ENCODE results near the gene PUS1. TPM values are rescaled to one million over a fixed set of nuclear protein-coding genes. Genes with fewer than 3 reads are reported as not detected.
A peak's percentile ranks its signal among the peaks of the same experiment; 100 is the strongest.
"Not testable (repeated sequence)": the region's sequence is repeated elsewhere in the genome, so short reads cannot be mapped to it uniquely, and the experiment has no call there.

Gene PUS1
- total RNA-seq, 2 donors from 2014 or later = 37.3 to 53.4 TPM

DNA sequence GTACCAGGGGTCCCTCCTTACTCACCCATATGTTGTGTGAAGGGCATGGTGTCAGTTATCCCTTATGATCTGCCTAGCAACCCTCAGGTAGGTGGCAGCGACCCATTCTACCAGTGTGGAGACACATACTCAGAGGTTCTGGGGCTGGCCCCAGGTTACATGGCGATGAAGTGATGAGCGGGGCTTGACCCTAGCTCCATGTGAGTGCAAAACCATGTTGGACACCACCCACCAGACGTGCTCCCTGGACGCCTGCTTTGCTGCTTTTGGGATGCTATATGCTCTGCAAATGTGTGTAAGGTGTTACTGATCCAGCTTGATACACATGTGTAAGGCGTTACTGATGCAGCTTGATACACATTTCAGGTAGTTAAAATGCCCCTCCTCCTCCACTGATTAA is 54.0 kb downstream of the PUS1 start:
- H3K27me3 Mint-ChIP-seq (ENCODE audit: low read depth) = no peaks in the 10 kb centered on the region
- no peak overlapping the region for H3K27ac Mint-ChIP-seq
- peaks cover 3 to 12% of the 10 kb centered on the region in 2 donors for H3K36me3 Mint-ChIP-seq (ENCODE audit: insufficient read depth in 2 of 2)
- no peak overlapping the region for H3K4me3 Mint-ChIP-seq
- no peaks in the 10 kb centered on the region for H3K9me3 Mint-ChIP-seq
- H3K4me1 Mint-ChIP-seq (ENCODE audit: low read depth) = no peaks in the 10 kb centered on the region
- no peak for DNase-seq
- ATAC-seq (replicated peaks in 1 of 2) = no peak

DNA sequence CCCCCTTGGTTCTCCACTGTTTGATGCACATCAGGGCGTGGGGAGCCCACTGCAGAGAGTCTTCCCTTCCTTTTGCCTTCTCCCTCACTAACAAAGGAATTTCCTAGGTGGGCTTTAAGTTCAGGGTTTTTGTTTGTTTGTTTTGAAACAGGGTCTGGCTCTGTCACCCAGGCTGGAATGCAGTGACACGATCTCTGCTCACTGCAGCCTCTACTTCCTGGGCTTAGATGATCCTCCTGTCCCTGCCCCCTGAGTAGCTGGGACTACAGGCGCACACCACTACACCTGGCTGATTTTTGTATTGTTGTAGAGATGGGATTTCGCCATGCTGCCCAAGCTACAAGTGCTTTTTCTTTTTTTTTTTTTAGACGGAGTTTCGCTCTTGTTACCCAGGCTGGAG is 54.5 kb downstream of the PUS1 start:
- peaks cover 3 to 12% of the 10 kb centered on the region in 2 donors for H3K36me3 Mint-ChIP-seq (ENCODE audit: insufficient read depth in 2 of 2)
- ATAC-seq (replicated peaks in 1 of 2) = no peak
- H3K27me3 Mint-ChIP-seq (ENCODE audit: low read depth) = no peaks in the 10 kb centered on the region
- DNase-seq = no peak
- no peaks in the 10 kb centered on the region for H3K4me1 Mint-ChIP-seq (ENCODE audit: low read depth)
- H3K9me3 Mint-ChIP-seq = no peaks in the 10 kb centered on the region
- H3K4me3 Mint-ChIP-seq = no peak overlapping the region
- no peak overlapping the region for H3K27ac Mint-ChIP-seq

DNA sequence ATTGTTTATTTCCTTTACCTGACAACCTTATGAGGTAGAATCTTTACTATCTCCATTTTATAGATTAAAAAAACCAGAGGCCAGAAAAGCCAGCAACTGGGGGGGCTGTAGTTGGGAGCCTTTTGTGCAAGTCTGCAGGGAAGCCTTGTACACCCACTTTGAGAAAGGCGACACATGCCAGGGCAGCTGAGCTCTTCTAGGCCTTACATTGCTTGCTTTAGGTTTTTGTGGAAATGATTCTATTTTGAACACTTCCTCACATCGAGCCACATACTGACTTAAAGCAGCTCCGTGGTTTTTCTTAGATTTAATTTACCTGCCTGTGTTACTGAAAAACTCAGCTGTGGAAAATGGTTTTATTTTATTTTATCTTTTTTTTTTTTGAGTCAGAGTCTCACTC is 55.3 kb downstream of the PUS1 start:
- Mint-ChIP-seq H3K4me1 (ENCODE audit: low read depth) (no peaks in the 10 kb centered on the region), H3K4me3 (no peak overlapping the region), H3K9me3 (no peaks in the 10 kb centered on the region), H3K27me3 (ENCODE audit: low read depth) (no peaks in the 10 kb centered on the region), H3K27ac (no peak overlapping the region), H3K36me3 (ENCODE audit: insufficient read depth in 2 of 2) (peaks cover 3 to 12% of the 10 kb centered on the region in 2 donors)
- ATAC-seq (replicated peaks in 1 of 2) (no peak), DNase-seq (no peak)

DNA sequence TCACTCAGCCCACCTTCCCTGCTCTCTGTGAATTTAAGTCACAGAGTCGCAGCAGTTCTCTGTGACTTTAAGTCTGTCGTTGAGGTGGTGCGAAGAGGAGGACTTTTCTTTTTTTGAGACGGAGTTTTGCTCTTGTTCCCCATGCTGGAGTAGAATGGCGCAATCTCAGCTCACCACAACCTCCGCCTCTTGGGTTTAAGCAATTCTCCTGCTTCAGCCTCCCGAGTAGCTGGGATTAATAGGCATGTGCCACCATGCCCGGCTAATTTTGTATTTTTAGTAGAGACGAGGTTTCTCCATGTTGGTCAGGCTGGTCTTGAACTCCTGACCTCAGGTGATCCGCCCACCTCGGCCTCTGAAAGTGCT is 56.4 kb downstream of the PUS1 start:
- H3K27ac Mint-ChIP-seq; H3K4me1 Mint-ChIP-seq (ENCODE audit: low read depth); H3K9me3 Mint-ChIP-seq; ATAC-seq (replicated peaks in 1 of 2); H3K27me3 Mint-ChIP-seq (ENCODE audit: low read depth); DNase-seq; H3K4me3 Mint-ChIP-seq: not testable (repeated sequence)
- H3K36me3 Mint-ChIP-seq (ENCODE audit: insufficient read depth in 2 of 2) = peaks cover 3 to 21% of the 10 kb centered on the region in 2 donors

DNA sequence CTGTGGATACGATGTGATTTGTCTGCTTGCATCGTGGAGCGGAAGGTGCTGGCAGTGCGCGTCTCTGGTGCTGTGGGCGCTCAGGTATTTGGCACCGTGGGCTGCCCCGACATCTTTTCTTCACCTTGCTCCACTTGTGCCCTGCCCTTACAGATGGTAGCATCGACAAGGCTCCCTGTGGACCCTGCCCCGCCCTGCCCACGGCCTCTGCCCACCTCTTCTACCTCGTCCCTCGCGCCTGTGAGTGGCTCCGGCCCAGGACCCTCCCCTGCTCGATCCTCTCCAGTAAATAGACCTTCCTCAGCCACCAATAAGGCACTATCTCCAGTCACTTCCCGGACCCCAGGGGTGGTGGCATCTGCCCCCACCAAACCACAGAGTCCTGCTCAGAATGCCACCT is 57.3 kb downstream of the PUS1 start:
- Mint-ChIP-seq H3K27ac (no peak overlapping the region), H3K36me3 (ENCODE audit: insufficient read depth in 2 of 2) (peaks cover 3 to 16% of the 10 kb centered on the region in 2 donors), H3K27me3 (ENCODE audit: low read depth) (no peaks in the 10 kb centered on the region), H3K4me1 (ENCODE audit: low read depth) (no peaks in the 10 kb centered on the region), H3K4me3 (no peak overlapping the region), H3K9me3 (no peaks in the 10 kb centered on the region)
- ATAC-seq (replicated peaks in 1 of 2) = no peak
- DNase-seq = no peak

DNA sequence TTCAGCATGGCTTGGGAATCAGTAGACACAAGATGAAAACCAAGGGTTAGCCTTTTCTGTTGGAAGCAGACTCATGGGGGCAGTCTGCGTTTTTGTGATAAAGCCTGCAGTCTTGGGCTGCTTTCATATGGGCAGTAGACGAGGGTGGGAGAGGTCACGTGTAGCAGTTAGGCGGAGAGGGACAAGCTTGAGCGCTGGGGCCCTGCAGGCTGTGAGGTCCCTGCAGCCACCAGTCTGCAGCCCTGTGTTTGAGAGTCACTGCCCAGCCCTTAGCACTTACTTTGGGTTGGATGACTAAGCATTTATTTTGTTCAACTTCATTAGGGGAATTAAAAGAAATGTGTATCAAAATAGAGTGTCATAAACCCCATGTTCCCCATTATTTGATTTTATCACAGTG is 57.8 kb downstream of the PUS1 start:
- no peak for ATAC-seq (replicated peaks in 1 of 2)
- no peaks in the 10 kb centered on the region for H3K27me3 Mint-ChIP-seq (ENCODE audit: low read depth)
- no peaks in the 10 kb centered on the region for H3K4me1 Mint-ChIP-seq (ENCODE audit: low read depth)
- H3K27ac Mint-ChIP-seq = no peak overlapping the region
- H3K9me3 Mint-ChIP-seq = no peaks in the 10 kb centered on the region
- DNase-seq = no peak
- H3K36me3 Mint-ChIP-seq (ENCODE audit: insufficient read depth in 2 of 2) = peaks cover 3 to 16% of the 10 kb centered on the region in 2 donors
- H3K4me3 Mint-ChIP-seq = no peak overlapping the region

DNA sequence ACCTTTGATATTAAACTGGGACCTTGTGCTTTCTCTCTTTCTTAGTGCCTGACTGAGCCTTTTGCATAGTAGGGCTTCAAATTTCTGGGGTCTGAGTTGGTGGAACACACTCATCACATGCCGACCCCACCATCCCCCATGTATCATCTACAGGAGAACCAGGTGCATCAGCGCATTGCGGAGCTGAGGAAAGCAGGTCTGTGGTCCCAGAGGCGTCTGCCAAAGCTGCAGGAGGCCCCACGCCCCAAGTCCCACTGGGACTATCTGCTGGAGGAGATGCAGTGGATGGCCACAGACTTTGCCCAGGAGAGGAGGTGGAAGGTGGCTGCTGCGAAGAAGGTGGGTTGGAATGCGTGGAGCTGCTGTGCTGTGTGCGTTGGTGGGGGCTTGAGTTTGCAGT is 58.5 kb downstream of the PUS1 start:
- Mint-ChIP-seq H3K9me3 (no peaks in the 10 kb centered on the region), H3K27ac (peak overlapping the region; percentile 4), H3K4me1 (ENCODE audit: low read depth) (no peaks in the 10 kb centered on the region), H3K27me3 (ENCODE audit: low read depth) (no peaks in the 10 kb centered on the region), H3K4me3 (no peak overlapping the region), H3K36me3 (ENCODE audit: insufficient read depth in 2 of 2) (peaks cover 3 to 18% of the 10 kb centered on the region in 2 donors)
- ATAC-seq (replicated peaks in 1 of 2) = no peak
- DNase-seq = no peak

DNA sequence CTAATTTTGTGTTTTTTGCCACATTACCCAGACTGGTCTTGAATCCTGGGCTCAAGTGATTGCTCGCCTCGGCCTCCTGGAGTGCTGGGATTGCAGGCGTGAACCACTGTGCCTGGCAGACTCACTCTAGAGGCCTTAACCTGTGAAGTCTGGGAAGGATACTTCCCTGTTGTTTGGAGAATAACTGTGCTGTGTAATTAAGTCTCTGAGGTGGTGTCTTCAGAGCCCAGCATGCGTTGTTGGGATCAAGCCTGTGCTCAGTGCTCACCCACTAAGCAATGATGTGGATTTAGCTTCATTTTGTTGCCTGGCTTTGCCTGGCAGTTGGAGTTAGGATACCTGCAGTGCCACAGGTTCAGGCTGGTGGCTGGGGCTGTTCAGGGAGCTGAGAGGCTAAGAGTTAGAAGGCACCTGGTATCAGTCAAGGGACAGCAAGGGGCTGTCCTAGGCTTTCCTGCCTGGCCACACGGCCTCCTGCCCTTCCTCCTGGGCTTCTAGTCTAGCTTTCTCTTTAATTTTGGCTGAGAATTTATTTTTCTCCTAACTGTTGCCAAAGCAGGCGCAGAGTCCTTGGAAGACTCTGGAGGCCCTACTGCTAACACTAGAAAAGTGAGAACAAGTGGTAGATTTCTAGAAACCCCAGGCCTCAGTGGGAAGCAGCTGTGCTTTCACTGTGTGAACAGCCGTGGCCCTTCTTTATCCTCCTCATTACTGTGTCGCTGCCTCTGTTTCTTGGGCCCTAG is 59.1 kb downstream of the PUS1 start:
- Mint-ChIP-seq H3K36me3 (ENCODE audit: insufficient read depth in 2 of 2) (peaks cover 3 to 21% of the 10 kb centered on the region in 2 donors), H3K27ac (no peak overlapping the region), H3K27me3 (ENCODE audit: low read depth) (no peaks in the 10 kb centered on the region), H3K9me3 (no peaks in the 10 kb centered on the region), H3K4me3 (no peak overlapping the region), H3K4me1 (ENCODE audit: low read depth) (no peaks in the 10 kb centered on the region)
- no peak for ATAC-seq (replicated peaks in 1 of 2)
- no peak for DNase-seq

DNA sequence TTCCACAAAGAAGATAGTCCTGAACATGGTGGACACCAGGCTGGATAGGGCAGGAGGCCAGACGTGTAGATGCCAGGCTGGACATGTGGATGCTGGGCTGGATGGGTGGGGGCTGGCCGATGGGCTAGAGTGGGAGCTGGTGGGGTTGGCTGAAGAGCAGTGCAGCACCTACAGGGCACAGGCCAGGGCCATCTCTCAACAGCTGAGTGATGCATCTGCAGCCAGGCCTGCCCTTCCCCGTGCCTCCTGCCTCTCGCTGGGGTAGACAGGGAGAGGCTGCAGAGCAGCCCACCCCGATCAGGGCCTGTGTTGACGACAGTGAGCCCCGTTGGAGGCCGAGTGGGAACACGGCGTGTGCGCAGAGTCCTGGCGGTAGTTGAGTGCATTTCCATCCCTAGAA is 59.9 kb downstream of the PUS1 start:
- no peak overlapping the region for H3K4me3 Mint-ChIP-seq
- ATAC-seq (replicated peaks in 1 of 2) (no peak), DNase-seq (no peak)
- no peaks in the 10 kb centered on the region for H3K27me3 Mint-ChIP-seq (ENCODE audit: low read depth)
- H3K27ac Mint-ChIP-seq = no peak overlapping the region
- no peaks in the 10 kb centered on the region for H3K9me3 Mint-ChIP-seq
- H3K36me3 Mint-ChIP-seq (ENCODE audit: insufficient read depth in 2 of 2) = peaks cover 4 to 23% of the 10 kb centered on the region in 2 donors
- no peaks in the 10 kb centered on the region for H3K4me1 Mint-ChIP-seq (ENCODE audit: low read depth)

DNA sequence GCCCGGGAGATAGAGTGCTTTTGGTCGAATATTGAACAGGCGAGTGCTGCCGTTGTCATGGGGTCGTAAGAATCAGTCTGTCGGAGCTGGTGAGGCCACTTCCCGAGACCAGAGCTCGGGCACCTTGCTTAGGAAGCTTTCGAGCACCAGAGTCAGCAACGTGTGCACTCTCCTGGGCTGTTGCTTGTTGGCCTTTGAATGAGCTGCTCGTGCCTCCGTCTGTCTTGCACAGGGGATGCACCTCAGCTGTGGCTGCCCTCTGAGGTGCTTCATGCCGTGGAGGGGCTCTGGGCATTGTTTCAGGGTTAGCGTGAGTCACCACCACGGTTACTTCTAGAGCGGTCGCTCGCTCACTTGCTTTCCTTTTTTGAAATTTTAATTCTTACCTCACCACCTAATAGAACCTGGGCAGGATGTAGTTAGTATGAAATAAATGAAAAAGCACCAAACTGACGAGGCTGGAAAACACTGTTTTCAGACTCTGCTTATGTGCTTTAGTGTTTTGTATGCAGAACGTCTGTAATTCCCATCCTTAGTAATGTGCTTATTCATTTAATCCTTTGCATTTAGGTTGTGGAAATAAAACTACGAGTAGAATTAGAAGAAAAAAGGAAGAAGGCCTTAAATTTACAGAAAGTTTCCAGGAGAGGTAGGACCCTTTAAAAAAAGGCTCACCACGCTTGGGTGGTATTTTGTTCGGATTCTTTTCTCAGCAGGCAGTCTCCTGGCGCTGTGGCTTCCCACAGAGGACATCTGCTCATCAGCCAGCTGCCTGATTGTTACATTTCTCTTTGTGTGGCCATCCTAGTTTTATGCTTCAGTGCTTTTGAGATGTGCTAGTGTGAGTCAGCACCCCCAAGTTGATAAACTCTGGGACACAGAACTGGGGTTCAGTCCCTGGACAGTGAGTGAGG is 61.2 kb downstream of the PUS1 start:
- no peak for ATAC-seq (replicated peaks in 1 of 2)
- Mint-ChIP-seq H3K36me3 (ENCODE audit: insufficient read depth in 2 of 2) (peaks cover 8 to 23% of the 10 kb centered on the region in 2 donors), H3K27me3 (ENCODE audit: low read depth) (no peaks in the 10 kb centered on the region), H3K9me3 (no peaks in the 10 kb centered on the region), H3K27ac (no peak overlapping the region), H3K4me3 (no peak overlapping the region), H3K4me1 (ENCODE audit: low read depth) (no peaks in the 10 kb centered on the region)
- DNase-seq = no peak

DNA sequence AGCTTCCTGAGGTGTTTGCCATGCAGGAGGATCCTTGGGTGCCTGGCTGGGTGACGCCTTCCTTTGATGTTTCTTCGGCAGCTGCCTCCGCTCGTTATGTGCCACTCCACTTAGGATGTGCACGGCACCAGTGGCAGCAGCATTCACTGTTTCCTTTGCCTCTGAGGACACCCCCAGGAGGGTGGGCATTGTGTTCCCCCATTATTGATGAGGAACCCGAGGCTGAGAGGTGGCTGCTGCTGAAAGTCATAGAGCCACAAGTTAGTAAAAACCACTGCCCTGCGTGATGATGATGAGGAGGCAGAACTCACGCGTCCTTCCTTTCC is 61.9 kb downstream of the PUS1 start:
- H3K27me3 Mint-ChIP-seq (ENCODE audit: low read depth) = no peaks in the 10 kb centered on the region
- DNase-seq = no peak
- peaks cover 8 to 23% of the 10 kb centered on the region in 2 donors for H3K36me3 Mint-ChIP-seq (ENCODE audit: insufficient read depth in 2 of 2)
- H3K4me3 Mint-ChIP-seq = no peak overlapping the region
- no peaks in the 10 kb centered on the region for H3K4me1 Mint-ChIP-seq (ENCODE audit: low read depth)
- H3K27ac Mint-ChIP-seq = no peak overlapping the region
- no peaks in the 10 kb centered on the region for H3K9me3 Mint-ChIP-seq
- no peak for ATAC-seq (replicated peaks in 1 of 2)

DNA sequence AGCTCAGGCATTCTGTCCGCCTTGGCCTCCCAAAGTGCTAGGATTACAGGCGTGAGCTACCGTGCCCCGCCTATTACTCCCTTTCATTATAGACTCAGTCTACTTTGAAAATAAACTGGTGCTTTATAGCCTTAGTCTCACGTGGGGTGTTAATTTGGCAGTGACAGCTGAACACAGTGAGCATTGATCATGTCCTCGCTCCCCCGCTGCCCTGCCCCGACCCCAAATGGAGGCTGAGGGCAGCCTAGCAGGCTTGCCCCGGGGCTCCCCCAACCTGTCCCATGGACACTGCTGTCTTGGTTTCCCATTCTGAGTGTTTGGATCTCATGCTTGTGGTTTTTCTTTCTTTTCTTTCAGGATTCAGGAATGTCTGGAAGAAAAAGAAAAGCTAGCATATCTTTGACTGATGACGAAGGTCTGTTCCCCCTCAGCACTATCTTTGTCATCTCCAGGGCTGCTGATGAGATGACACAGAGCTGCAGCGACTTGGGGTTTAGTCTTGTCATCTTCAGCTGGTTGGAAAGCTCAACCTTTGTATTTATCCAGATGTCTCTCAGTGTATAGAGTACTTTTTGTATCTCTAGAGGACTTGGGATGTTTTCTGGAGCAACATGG is 62.8 kb downstream of the PUS1 start:
- ATAC-seq (replicated peaks in 1 of 2) = no peak
- Mint-ChIP-seq H3K4me3 (no peak overlapping the region), H3K9me3 (no peaks in the 10 kb centered on the region), H3K36me3 (ENCODE audit: insufficient read depth in 2 of 2) (peaks cover 10 to 21% of the 10 kb centered on the region in 2 donors), H3K27ac (no peak overlapping the region), H3K4me1 (ENCODE audit: low read depth) (no peaks in the 10 kb centered on the region), H3K27me3 (ENCODE audit: low read depth) (no peaks in the 10 kb centered on the region)
- no peak for DNase-seq

DNA sequence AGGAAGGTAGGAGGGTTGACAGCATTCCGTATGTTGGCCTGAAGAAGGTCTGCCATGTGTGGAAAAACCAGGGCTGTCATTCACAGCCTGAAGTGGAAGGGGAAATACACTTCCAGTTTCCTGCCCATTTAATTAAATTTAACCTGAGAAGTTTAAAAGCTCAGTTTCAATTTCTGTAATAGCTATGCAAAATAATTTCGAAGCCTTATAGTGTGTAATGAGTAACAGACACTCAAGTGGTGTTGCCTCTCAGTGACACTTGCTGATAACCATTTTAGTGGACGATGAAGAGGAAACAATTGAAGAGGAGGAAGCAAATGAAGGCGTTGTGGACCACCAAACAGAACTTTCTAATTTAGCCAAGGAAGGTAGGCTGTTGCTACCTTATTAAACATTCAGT is 65.5 kb downstream of the PUS1 start:
- H3K9me3 Mint-ChIP-seq = no peaks in the 10 kb centered on the region
- H3K4me3 Mint-ChIP-seq = no peak overlapping the region
- no peak overlapping the region for H3K27ac Mint-ChIP-seq
- ATAC-seq (replicated peaks in 1 of 2) (no peak), DNase-seq (no peak)
- peaks cover 6 to 18% of the 10 kb centered on the region in 2 donors for H3K36me3 Mint-ChIP-seq (ENCODE audit: insufficient read depth in 2 of 2)
- H3K27me3 Mint-ChIP-seq (ENCODE audit: low read depth) = no peaks in the 10 kb centered on the region
- no peaks in the 10 kb centered on the region for H3K4me1 Mint-ChIP-seq (ENCODE audit: low read depth)
